A549 (cell line): ENCODE measurements around the gene WDR35. TPM values are rescaled to one million over a fixed set of nuclear protein-coding genes. Genes with fewer than 3 reads are reported as not detected.

Experiments used
- ATAC-seq, 2 experiments: fragments of 200-7000 bp in 1 of 2; fragments of >200 bp in 1 of 2; cut with Nextera tagmentation in 1 of 2; cut with Tn5 transposase in 1 of 2; 3 replicates each; pipeline versions ENCODE4 v1.8.0 to v1.9.1; 2018 to 2020; ENCODE audit warnings: mild to moderate bottlenecking in 1 of 2, moderate library complexity in 1 of 2
- CTCF ChIA-PET: fragments of 300-600 bp; sonication (Branson Sonifier 250); formaldehyde crosslinking; extraction: SDS; loops from one replicate; lab custom pipeline; 2021; ENCODE audit warnings: antibody characterized with exemption, inconsistent platforms; lab: Yijun Ruan, JAX
- POLR2A ChIA-PET: fragments of 350-600 bp; formaldehyde crosslinking; extraction: SDS; loops from one replicate; lab custom pipeline; 2021; ENCODE audit warnings: antibody characterized with exemption, inconsistent platforms; lab: Yijun Ruan, JAX
- DNase-seq, 2 experiments: peaks; one replicate each; pipeline versions ENCODE4 v3.0.0 to v3.0.0-alpha.2; 2011 to 2016; ENCODE audit warnings: low read depth in 1 of 2, low spot score in 1 of 2
- FAIRE-seq: peaks from 2 replicates; lab custom pipeline; 2011; peaks lifted over from hg19 to GRCh38; lab: Jason Lieb, UNC
- H3K27ac ChIP-seq, 2 experiments: fragments of >200 bp; sonication (Bioruptor Twin); formaldehyde crosslinking; 3 replicates each; pipeline ENCODE4 v1.5.1; 2016 to 2017
- H3K4me1 ChIP-seq: fragments of >200 bp; sonication (Bioruptor Twin); formaldehyde crosslinking; 3 replicates; pipeline ENCODE4 v1.6.1; 2016
- H3K4me2 ChIP-seq: fragments of >200 bp; sonication (Bioruptor Twin); formaldehyde crosslinking; 3 replicates; pipeline ENCODE4 v1.6.1; 2016
- H3K4me3 ChIP-seq: fragments of >200 bp; sonication (Bioruptor Twin); formaldehyde crosslinking; 3 replicates; pipeline ENCODE4 v1.5.1; 2016
- H3K9me3 ChIP-seq: fragments of >200 bp; sonication (Bioruptor Twin); formaldehyde crosslinking; 3 replicates; pipeline ENCODE4 v1.6.1; 2016
- ATOH8 ChIP-seq: fragments of 250-450 bp; sonication (Bioruptor Pico); IDR thresholded peaks from 2 replicates; pipeline ENCODE4 v1.5.0; 2020; ENCODE audit warnings: low read depth, mild to moderate bottlenecking, moderate library complexity
- BCL3 ChIP-seq: fragments of >200 bp; sonication (Bioruptor Twin); formaldehyde crosslinking; IDR thresholded peaks from 3 replicates; pipeline ENCODE4 v1.6.1; 2016
- BHLHE40 ChIP-seq: IDR thresholded peaks from 2 replicates; pipeline ENCODE4 v1.6.1; 2012; ENCODE audit warnings: low read depth, low read length, inconsistent platforms
- CHD4 ChIP-seq: fragments of 200-600 bp; sonication (generic); IDR thresholded peaks from 2 replicates; pipeline ENCODE4 v1.6.1; 2016; ENCODE audit warnings: antibody characterized with exemption, mild to moderate bottlenecking, borderline replicate concordance
- EHMT2 ChIP-seq: fragments of 200-600 bp; sonication (generic); IDR thresholded peaks from 2 replicates; pipeline ENCODE4 v1.6.1; 2016; ENCODE audit warnings: antibody characterized with exemption, low read depth, mild to moderate bottlenecking, moderate library complexity
- EP300 ChIP-seq, 2 experiments: fragments of >200 bp; sonication (Bioruptor Twin); formaldehyde crosslinking; IDR thresholded peaks; 2 replicates in 1 of 2; 3 replicates in 1 of 2; pipeline ENCODE4 v1.6.1; 2016 to 2017
- FOSL2 ChIP-seq, 2 experiments: fragments of 450-650 bp in 1 of 2; fragments of >200 bp in 1 of 2; sonication (Bioruptor Twin) in 1 of 2; formaldehyde crosslinking; IDR thresholded peaks; 2 replicates each; pipeline versions ENCODE4 v1.5.0 to v1.6.1; 2016 to 2020; ENCODE audit warnings: mild to moderate bottlenecking in 1 of 2, moderate library complexity in 1 of 2
- HDAC2 ChIP-seq: fragments of 200-600 bp; sonication (generic); IDR thresholded peaks from 2 replicates; pipeline ENCODE4 v1.6.1; 2016
- HES2 ChIP-seq: fragments of >200 bp; sonication (Bioruptor Twin); formaldehyde crosslinking; IDR thresholded peaks from 2 replicates; pipeline ENCODE4 v1.6.1; 2016
- HOXA7 ChIP-seq: fragments of 250-450 bp; sonication (Bioruptor Pico); IDR thresholded peaks from 2 replicates; pipeline ENCODE4 v1.5.0; 2020; ENCODE audit warnings: mild to moderate bottlenecking, moderate library complexity
- JUN ChIP-seq, 2 experiments: fragments of >200 bp; sonication (Bioruptor Twin); formaldehyde crosslinking; IDR thresholded peaks; 2 replicates in 1 of 2; 3 replicates in 1 of 2; pipeline ENCODE4 v1.6.1; 2016 to 2017
- POLR2A ChIP-seq: IDR thresholded peaks from 2 replicates; pipeline ENCODE4 v1.6.1; 2012; ENCODE audit warnings: mild to moderate bottlenecking, low read length
- RCOR1 ChIP-seq: fragments of 150-350 bp; IDR thresholded peaks from 2 replicates; pipeline ENCODE4 v1.6.1; 2014; ENCODE audit warnings: antibody characterized with exemption, low read length, low read depth
- RFX5 ChIP-seq: fragments of 450-650 bp; IDR thresholded peaks from 2 replicates; pipeline ENCODE4 v1.7.1; 2014; ENCODE audit warnings: antibody characterized with exemption, mild to moderate bottlenecking, moderate library complexity
- RNF2 ChIP-seq: fragments of 200-600 bp; sonication (generic); IDR thresholded peaks from 2 replicates; pipeline ENCODE4 v1.6.1; 2016; ENCODE audit warnings: low read depth, mild to moderate bottlenecking, antibody characterized with exemption, moderate library complexity, borderline replicate concordance
- SMC3 ChIP-seq: fragments of >200 bp; sonication (Bioruptor Twin); formaldehyde crosslinking; IDR thresholded peaks from 3 replicates; pipeline ENCODE4 v1.6.1; 2018; ENCODE audit warnings: inconsistent platforms
- SREBF2 ChIP-seq: fragments of 450-650 bp; IDR thresholded peaks from 2 replicates; pipeline ENCODE4 v1.6.1; 2014; ENCODE audit warnings: mild to moderate bottlenecking, moderate library complexity
- ZFP36 ChIP-seq: fragments of 450-650 bp; IDR thresholded peaks from 2 replicates; pipeline ENCODE4 v1.6.1; 2014; ENCODE audit warnings: borderline replicate concordance; ENCODE audit not compliant: partially characterized antibody
- ZNF302 ChIP-seq: fragments of 250-450 bp; sonication (Bioruptor Pico); IDR thresholded peaks from 2 replicates; pipeline ENCODE4 v1.9.0; 2021; ENCODE audit warnings: inconsistent platforms, mild to moderate bottlenecking, moderate library complexity
- ZSCAN20 ChIP-seq: fragments of 250-450 bp; sonication (Bioruptor Pico); IDR thresholded peaks from 2 replicates; pipeline ENCODE4 v1.8.0; 2022; ENCODE audit warnings: mild to moderate bottlenecking, moderate library complexity
- WGBS: methylation state at CpG from one replicate; pipeline ENCODE4 v1.1.6; 2017; ENCODE audit errors: missing lambda C conversion rate; 5-methylcytosine and 5-hydroxymethylcytosine counted together
- polyA plus RNA-seq, 4 experiments: library from polyadenylated mRNA; depleted of rRNA in 3 of 4; stranded (reverse); fragments of >200 nt; fragmentation: RNase III in 1 of 4; extraction: RNeasy Plus Mini Kit Qiagen cat#74134 plus additional on column Dnase treatment in 1 of 4; gene quantifications; 2 replicates in 3 of 4; 3 replicates in 1 of 4; pipeline ENCODE4 v1.2.3, GENCODE V29; 2011 to 2017
- TF ChIP-seq, protein P1 (sequence below): fragments of 450-650 bp; IDR thresholded peaks from 2 replicates; pipeline ENCODE4 v1.6.1; 2014; ENCODE audit warnings: antibody characterized with exemption
- TF ChIP-seq, protein P2 (sequence below): fragments of 250-450 bp; sonication (Bioruptor Pico); IDR thresholded peaks from 2 replicates; pipeline ENCODE4 v1.5.0; 2021; ENCODE audit warnings: mild to moderate bottlenecking, moderate library complexity, borderline replicate concordance

The WDR35 gene
- polyA plus RNA-seq, 2 of the 4 experiments (the other 2 are of a cell fraction), result 12.1 to 28.5 TPM

- CTCF ChIA-PET, result interaction anchor here (1.1 to 1.5 kb wide), 2 partner anchors 10 to 1348 kb away, joined by 3 to 5 read pairs; no protein-coding TSS in a partner anchor
- POLR2A ChIA-PET, result no interaction called here
- ATAC-seq (no peak), FAIRE-seq (no peak), DNase-seq (no peak)
- Histone ChIP-seq H3K9me3 (no peaks in the 10 kb centered on the region), H3K4me1 (peaks cover under 1% of the 10 kb centered on the region; the same call in 2 of the 3 replicates), H3K27ac (no peak overlapping the region)
- TF ChIP-seq, protein P1, sequence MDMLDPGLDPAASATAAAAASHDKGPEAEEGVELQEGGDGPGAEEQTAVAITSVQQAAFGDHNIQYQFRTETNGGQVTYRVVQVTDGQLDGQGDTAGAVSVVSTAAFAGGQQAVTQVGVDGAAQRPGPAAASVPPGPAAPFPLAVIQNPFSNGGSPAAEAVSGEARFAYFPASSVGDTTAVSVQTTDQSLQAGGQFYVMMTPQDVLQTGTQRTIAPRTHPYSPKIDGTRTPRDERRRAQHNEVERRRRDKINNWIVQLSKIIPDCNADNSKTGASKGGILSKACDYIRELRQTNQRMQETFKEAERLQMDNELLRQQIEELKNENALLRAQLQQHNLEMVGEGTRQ, result no peak
- no peak for TF ChIP-seq FOSL2 (IDR thresholded peaks at IDR 0.05)
- TF ChIP-seq FOSL2 (CRISPR knock-in tag; IDR thresholded peaks at IDR 0.05), result no peak
- TF ChIP-seq ATOH8 (CRISPR knock-in tag), result no peak
- TF ChIP-seq SREBF2, result no peak
- TF ChIP-seq ZFP36, result no peak
- no peak for TF ChIP-seq RFX5
- no peak for TF ChIP-seq RNF2
- TF ChIP-seq HDAC2, result no peak
- no peak for TF ChIP-seq ZSCAN20 (CRISPR knock-in tag)
- no peak for TF ChIP-seq ZNF302 (CRISPR knock-in tag)
- TF ChIP-seq HES2, result no peak
- TF ChIP-seq, all 56 proteins: peak for 0
- 82% methylated on average over 50 of the region's 52 CpGs for WGBS
- Histone ChIP-seq H3K4me2 (no peak overlapping the region), H3K4me3 (no peak overlapping the region)
These were observed 121.0 kb downstream of the WDR35 start for GRCh38 chr2:19868701-19869580.

DNA sequence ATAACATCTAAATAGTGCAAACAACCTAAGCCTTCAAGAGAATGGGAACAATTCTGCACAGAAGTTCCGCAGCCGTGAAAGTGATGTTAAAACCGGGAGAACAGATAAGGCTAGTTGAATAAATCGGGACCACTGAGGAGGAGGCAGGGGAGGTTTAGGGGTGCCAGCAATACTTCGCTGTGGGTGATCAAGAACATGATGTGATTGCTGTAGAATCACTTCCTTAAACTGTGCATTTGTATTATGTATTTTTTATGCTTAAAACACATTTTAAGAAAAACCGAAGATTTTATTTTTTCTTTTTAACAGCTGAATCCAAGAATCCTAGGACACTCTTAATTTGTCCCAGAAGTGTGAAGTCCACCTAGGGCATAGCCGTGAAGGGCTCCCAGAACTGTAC is 121.7 kb downstream of the WDR35 start:
- TF ChIP-seq SMC3 (no peak), RCOR1 (no peak), BCL3 (no peak), POLR2A (no peak), ZNF302 (CRISPR knock-in tag) (no peak), EP300 (IDR thresholded peaks at IDR 0.05) (no peak), CHD4 (no peak), HOXA7 (CRISPR knock-in tag) (no peak), BHLHE40 (no peak), JUN (IDR thresholded peaks at IDR 0.05) (no peak), EHMT2 (no peak), HES2 (no peak), ZSCAN20 (CRISPR knock-in tag) (no peak)
- TF ChIP-seq, protein P2, sequence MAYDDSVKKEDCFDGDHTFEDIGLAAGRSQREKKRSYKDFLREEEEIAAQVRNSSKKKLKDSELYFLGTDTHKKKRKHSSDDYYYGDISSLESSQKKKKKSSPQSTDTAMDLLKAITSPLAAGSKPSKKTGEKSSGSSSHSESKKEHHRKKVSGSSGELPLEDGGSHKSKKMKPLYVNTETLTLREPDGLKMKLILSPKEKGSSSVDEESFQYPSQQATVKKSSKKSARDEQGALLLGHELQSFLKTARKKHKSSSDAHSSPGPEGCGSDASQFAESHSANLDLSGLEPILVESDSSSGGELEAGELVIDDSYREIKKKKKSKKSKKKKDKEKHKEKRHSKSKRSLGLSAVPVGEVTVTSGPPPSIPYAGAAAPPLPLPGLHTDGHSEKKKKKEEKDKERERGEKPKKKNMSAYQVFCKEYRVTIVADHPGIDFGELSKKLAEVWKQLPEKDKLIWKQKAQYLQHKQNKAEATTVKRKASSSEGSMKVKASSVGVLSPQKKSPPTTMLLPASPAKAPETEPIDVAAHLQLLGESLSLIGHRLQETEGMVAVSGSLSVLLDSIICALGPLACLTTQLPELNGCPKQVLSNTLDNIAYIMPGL (CRISPR knock-in tag), result no peak
- ATAC-seq (no peak), DNase-seq (no peak), FAIRE-seq (no peak)
- POLR2A ChIA-PET, result no interaction called here
- 87% methylated on average over 7 of the region's 7 CpGs for WGBS
- Histone ChIP-seq H3K27ac (no peak overlapping the region), H3K4me3 (no peak overlapping the region), H3K9me3 (no peaks in the 10 kb centered on the region), H3K4me2 (no peak overlapping the region), H3K4me1 (peaks cover 6% of the 10 kb centered on the region; the same call in 2 of the 3 replicates)
- CTCF ChIA-PET, result interaction anchor here (1.5 kb wide), 1 partner anchor 1347 kb away, joined by 5 read pairs; no protein-coding TSS in a partner anchor
